ENCODE measurements around the gene C14orf132.

GRCh38 chr14:96136371-96137005, 97.3 kb downstream of the C14orf132 start:
- TF ChIP-seq CTCF (IDR thresholded peaks at IDR 0.05) (no peak), EZH2 (IDR thresholded peaks at IDR 0.05; ENCODE audit: borderline replicate concordance, insufficient read depth, low read depth, low read length, poor library complexity, severe bottlenecking) (no peak)

All from B cell (primary cell).